ENCODE data around the gene PTPRJ. TPM values are rescaled to one million over a fixed set of nuclear protein-coding genes. Genes with fewer than 3 reads are reported as not detected.
A peak's percentile ranks its signal among the peaks of the same experiment; 100 is the strongest.

Gene PTPRJ
- total RNA-seq, 1 donor = 10.9 TPM

DNA sequence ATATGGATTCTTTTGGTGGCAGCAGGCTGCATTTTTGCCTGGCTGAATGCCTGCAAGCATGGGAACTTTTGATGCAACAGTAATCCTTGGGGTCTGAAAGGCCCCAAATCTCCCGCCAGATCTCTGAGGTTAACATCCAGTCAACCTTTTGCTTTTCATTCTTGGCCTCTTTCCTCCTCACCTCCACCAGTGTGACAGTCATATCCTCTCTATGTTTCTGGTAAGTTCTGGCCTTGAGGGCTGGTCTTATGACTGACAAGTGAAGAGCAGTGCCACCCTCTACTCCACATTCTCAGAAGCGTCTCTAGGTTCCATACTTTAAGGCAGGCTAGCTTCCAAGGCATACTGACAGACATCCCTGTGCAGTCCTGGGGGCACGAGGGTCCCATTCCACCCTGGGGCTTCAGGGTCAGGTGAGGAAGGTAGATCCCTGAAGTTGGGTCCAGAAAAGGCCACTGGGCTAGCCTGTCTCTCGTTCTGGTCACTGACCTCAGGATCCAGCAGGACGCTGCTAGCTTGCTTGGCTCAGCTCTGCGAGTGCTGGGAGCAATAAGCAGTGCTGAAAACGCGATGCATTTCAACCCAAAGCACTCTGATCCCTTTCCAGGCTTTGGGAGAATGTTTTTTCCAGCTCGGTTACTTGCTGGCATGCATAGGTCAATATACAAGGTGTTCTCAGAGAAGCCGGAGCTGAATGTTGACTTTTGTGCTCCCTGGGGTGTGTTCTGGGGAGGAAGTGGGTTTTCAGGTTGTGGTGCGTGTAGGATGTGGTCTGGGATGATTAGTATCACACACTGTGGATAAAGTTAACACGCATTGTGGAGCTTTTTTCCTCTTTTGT, 75.2 kb downstream of the PTPRJ start:
- Histone ChIP-seq H3K27ac (ENCODE audit: low read depth, low read length) (peak overlapping the region; percentile 30), H3K4me1 (ENCODE audit: insufficient read depth, low read length) (peaks cover 28% of the 10 kb centered on the region), H3K4me3 (ENCODE audit: insufficient read depth, low read length) (no peak overlapping the region), H3K27me3 (ENCODE audit: insufficient read depth, low read length) (no peaks in the 10 kb centered on the region), H4K20me1 (ENCODE audit: insufficient read depth, low read length) (peaks cover 16% of the 10 kb centered on the region), H3K36me3 (ENCODE audit: insufficient read depth, low read length) (no peaks in the 10 kb centered on the region), H2AFZ (ENCODE audit: low read length) (no peak overlapping the region), H3K79me2 (ENCODE audit: insufficient read depth, low read length) (peaks cover 78% of the 10 kb centered on the region), H3K9me3 (ENCODE audit: low read depth, low read length) (no peaks in the 10 kb centered on the region), H3K4me2 (ENCODE audit: insufficient read depth, low read length) (peak overlapping the region; percentile 17)
- TF ChIP-seq, protein P1, sequence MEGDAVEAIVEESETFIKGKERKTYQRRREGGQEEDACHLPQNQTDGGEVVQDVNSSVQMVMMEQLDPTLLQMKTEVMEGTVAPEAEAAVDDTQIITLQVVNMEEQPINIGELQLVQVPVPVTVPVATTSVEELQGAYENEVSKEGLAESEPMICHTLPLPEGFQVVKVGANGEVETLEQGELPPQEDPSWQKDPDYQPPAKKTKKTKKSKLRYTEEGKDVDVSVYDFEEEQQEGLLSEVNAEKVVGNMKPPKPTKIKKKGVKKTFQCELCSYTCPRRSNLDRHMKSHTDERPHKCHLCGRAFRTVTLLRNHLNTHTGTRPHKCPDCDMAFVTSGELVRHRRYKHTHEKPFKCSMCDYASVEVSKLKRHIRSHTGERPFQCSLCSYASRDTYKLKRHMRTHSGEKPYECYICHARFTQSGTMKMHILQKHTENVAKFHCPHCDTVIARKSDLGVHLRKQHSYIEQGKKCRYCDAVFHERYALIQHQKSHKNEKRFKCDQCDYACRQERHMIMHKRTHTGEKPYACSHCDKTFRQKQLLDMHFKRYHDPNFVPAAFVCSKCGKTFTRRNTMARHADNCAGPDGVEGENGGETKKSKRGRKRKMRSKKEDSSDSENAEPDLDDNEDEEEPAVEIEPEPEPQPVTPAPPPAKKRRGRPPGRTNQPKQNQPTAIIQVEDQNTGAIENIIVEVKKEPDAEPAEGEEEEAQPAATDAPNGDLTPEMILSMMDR (IDR thresholded peaks at IDR 0.05; ENCODE audit: extremely low read depth, low read depth, low read length) = no peak
- no peak for DNase-seq (ENCODE audit: insufficient read length, low spot score, missing footprints)

DNA sequence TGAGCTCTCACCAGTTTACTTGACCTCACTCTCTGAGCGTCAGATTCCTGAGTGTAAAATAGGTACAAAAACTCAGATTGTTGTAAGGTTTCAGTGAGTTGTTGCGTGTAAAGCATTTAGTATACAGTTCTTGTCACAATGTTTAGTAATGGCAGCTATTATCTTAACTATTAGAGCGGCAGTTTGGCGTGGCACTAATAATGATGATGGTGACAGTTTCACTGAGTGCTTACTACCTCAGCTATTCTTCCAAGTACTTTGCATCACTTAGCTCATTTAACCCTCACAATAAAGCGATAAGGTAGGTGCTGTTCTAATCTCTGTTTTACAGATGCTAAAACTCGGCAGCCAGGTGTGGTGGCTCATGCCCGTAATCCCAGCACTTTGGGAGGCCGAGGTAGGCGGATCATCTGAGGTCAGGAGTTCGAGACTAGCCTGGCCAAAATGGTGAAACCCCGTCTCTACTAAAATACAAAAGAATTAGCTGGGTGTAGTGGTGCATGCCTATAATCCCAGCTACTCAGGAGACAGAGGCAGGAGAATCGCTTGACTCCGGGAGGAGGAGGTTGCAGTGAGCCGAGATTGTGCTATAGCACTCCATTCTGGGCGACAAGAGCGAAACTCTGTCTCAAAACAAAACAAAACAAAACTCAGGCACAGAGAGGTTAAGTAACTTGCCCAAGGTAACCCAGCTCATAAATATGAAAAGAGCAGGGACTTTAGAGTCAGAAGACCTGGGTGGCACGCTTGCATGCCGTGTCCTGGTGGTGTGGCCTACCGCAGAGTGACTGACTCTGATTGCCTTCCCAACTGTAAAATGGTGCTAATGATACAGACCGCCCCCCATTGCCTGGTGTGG, 76.2 kb downstream of the PTPRJ start:
- peaks cover 79% of the 10 kb centered on the region for H3K79me2 ChIP-seq (ENCODE audit: insufficient read depth, low read length)
- H3K27ac ChIP-seq (ENCODE audit: low read depth, low read length) = no peak overlapping the region

DNA sequence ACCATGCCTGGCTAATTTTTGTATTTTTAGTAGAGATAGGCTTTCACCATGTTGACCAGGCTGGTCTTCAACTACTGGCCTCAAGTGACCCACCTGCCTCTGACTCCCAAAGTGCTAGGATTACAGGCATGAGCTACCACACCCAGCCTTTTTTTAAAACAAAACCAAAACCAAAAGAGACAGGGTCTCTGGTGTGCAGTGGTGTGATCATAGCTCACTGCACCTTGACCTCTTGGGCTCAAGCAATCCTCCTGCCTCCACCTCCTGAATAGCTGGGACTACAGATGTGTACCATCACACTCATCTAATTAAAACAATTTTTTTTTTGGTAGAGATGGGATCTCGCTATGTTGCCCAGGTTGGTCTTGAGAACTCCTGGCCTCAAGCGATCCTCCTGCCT, 77.7 kb downstream of the PTPRJ start:
- no peak overlapping the region for H2AFZ ChIP-seq (ENCODE audit: low read length)

More for the DNA sequence above, 76.2 kb downstream of the PTPRJ start:
- TF ChIP-seq, protein P1 (IDR thresholded peaks at IDR 0.05; ENCODE audit: extremely low read depth, low read depth, low read length) = no peak
- peaks cover 31% of the 10 kb centered on the region for H3K4me1 ChIP-seq (ENCODE audit: insufficient read depth, low read length)
- H3K4me2 ChIP-seq (ENCODE audit: insufficient read depth, low read length) = no peak overlapping the region
- no peak overlapping the region for H2AFZ ChIP-seq (ENCODE audit: low read length)
- no peak overlapping the region for H3K4me3 ChIP-seq (ENCODE audit: insufficient read depth, low read length)
- no peaks in the 10 kb centered on the region for H3K9me3 ChIP-seq (ENCODE audit: low read depth, low read length)
- no peak for DNase-seq (ENCODE audit: insufficient read length, low spot score, missing footprints)
- H3K36me3 ChIP-seq (ENCODE audit: insufficient read depth, low read length) = no peaks in the 10 kb centered on the region
- peaks cover 16% of the 10 kb centered on the region for H4K20me1 ChIP-seq (ENCODE audit: insufficient read depth, low read length)
- H3K27me3 ChIP-seq (ENCODE audit: insufficient read depth, low read length) = no peaks in the 10 kb centered on the region

More for the DNA sequence above, 77.7 kb downstream of the PTPRJ start:
- H3K4me1 ChIP-seq (ENCODE audit: insufficient read depth, low read length) = peaks cover 24% of the 10 kb centered on the region
- no peaks in the 10 kb centered on the region for H3K27me3 ChIP-seq (ENCODE audit: insufficient read depth, low read length)
- H3K36me3 ChIP-seq (ENCODE audit: insufficient read depth, low read length) = no peaks in the 10 kb centered on the region
- no peak for DNase-seq (ENCODE audit: insufficient read length, low spot score, missing footprints)
- H3K27ac ChIP-seq (ENCODE audit: low read depth, low read length) = no peak overlapping the region
- no peak overlapping the region for H3K4me3 ChIP-seq (ENCODE audit: insufficient read depth, low read length)
- H4K20me1 ChIP-seq (ENCODE audit: insufficient read depth, low read length) = peaks cover 8% of the 10 kb centered on the region
- TF ChIP-seq, protein P1 (IDR thresholded peaks at IDR 0.05; ENCODE audit: extremely low read depth, low read depth, low read length) = no peak
- H3K4me2 ChIP-seq (ENCODE audit: insufficient read depth, low read length) = no peak overlapping the region
- H3K79me2 ChIP-seq (ENCODE audit: insufficient read depth, low read length) = peaks cover 75% of the 10 kb centered on the region
- H3K9me3 ChIP-seq (ENCODE audit: low read depth, low read length) = no peaks in the 10 kb centered on the region
